HEK293 (cell line): ENCODE data around the gene RSPRY1.

Experiments
- AEBP2 ChIP-seq: fragments of 450-650 bp; formaldehyde crosslinking; IDR thresholded peaks from 2 replicates; pipeline ENCODE4 v1.5.1; 2016; ENCODE audit warnings: missing biosample characterization, missing genetic modification characterization, borderline replicate concordance
- CTCF ChIP-seq: fragments of 450-650 bp; formaldehyde crosslinking; IDR thresholded peaks from 2 replicates; pipeline ENCODE4 v1.5.1; 2016; ENCODE audit warnings: missing biosample characterization, missing genetic modification characterization
- SCRT1 ChIP-seq: fragments of 450-650 bp; formaldehyde crosslinking; IDR thresholded peaks from 2 replicates; pipeline ENCODE4 v1.5.1; 2016; ENCODE audit warnings: missing biosample characterization, missing genetic modification characterization, borderline replicate concordance
- ZEB2 ChIP-seq: fragments of 450-650 bp; formaldehyde crosslinking; IDR thresholded peaks from 2 replicates; pipeline ENCODE4 v1.5.1; 2016; ENCODE audit warnings: missing biosample characterization, missing genetic modification characterization
- ZFHX2 ChIP-seq: fragments of 450-650 bp; formaldehyde crosslinking; conservative IDR thresholded peaks from 2 replicates; pipeline ENCODE4 v1.5.1; 2016; ENCODE audit warnings: missing biosample characterization, missing genetic modification characterization
- ZNF610 ChIP-seq: fragments of 450-650 bp; formaldehyde crosslinking; IDR thresholded peaks from 2 replicates; pipeline ENCODE4 v1.5.1; 2016; ENCODE audit warnings: missing biosample characterization, missing genetic modification characterization, borderline replicate concordance
- ZNF670 ChIP-seq: fragments of 450-650 bp; formaldehyde crosslinking; IDR thresholded peaks from 2 replicates; pipeline ENCODE4 v1.5.1; 2016; ENCODE audit warnings: missing biosample characterization, missing genetic modification characterization, low read depth
- ZNF776 ChIP-seq: fragments of 450-650 bp; formaldehyde crosslinking; IDR thresholded peaks from 2 replicates; pipeline ENCODE4 v1.5.0; 2017; ENCODE audit warnings: missing biosample characterization, missing genetic modification characterization, borderline replicate concordance
- ZNF777 ChIP-seq: fragments of 450-650 bp; formaldehyde crosslinking; IDR thresholded peaks from 2 replicates; pipeline ENCODE4 v1.5.1; 2017; ENCODE audit warnings: missing biosample characterization, missing genetic modification characterization, borderline replicate concordance
- TF ChIP-seq, protein P1 (sequence below): fragments of 450-650 bp; formaldehyde crosslinking; IDR thresholded peaks from 2 replicates; pipeline ENCODE4 v1.5.1; 2016; ENCODE audit warnings: missing biosample characterization, missing genetic modification characterization

DNA sequence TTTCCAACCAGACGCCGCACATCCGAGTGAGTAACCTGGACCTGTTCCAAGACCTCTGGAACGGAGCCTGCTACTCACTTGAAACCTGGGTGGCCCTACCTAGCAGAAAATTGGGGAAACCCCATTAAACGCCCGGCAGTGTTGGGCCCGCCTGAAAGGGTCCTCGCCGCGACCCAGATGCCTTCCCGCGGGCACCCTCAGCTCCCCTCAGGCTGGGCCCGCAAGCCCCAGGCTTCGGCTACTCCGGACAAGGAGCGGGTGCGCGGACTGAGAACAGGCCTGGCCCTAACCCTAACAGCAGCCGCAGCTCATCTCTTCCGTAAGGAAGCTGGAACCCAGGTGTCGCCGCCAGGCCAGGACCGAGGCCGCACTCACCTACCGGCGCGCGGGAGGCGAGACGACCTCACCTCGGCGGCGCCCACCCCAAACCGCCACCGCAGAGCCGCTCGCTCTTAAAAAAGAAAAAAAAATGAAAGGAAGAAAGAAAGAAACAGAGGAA lies 634 bp upstream of the RSPRY1 start:
- TF ChIP-seq ZNF777 (peak; percentile 45; the same call in 1 of the 2 replicates), CTCF (tag by site-specific recombination) (peak; percentile 62), ZFHX2 (no peak), ZNF670 (tag by site-specific recombination) (no peak), AEBP2 (tag by site-specific recombination) (no peak), ZEB2 (tag by site-specific recombination) (no peak; the same call in none of the 2 replicates), SCRT1 (tag by site-specific recombination) (no peak), ZNF776 (tag by site-specific recombination) (no peak), ZNF610 (tag by site-specific recombination) (no peak)
- TF ChIP-seq, protein P1, sequence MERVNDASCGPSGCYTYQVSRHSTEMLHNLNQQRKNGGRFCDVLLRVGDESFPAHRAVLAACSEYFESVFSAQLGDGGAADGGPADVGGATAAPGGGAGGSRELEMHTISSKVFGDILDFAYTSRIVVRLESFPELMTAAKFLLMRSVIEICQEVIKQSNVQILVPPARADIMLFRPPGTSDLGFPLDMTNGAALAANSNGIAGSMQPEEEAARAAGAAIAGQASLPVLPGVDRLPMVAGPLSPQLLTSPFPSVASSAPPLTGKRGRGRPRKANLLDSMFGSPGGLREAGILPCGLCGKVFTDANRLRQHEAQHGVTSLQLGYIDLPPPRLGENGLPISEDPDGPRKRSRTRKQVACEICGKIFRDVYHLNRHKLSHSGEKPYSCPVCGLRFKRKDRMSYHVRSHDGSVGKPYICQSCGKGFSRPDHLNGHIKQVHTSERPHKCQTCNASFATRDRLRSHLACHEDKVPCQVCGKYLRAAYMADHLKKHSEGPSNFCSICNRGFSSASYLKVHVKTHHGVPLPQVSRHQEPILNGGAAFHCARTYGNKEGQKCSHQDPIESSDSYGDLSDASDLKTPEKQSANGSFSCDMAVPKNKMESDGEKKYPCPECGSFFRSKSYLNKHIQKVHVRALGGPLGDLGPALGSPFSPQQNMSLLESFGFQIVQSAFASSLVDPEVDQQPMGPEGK (tag by site-specific recombination), result no peak
